NCI-H187 treated with DMSO at 0.1 percent for 48 hours (cell line): ENCODE data around the gene CDV3.

Experiments
- DNase-seq: peaks from one replicate; lab custom pipeline; 2025; lab: John Stamatoyannopoulos, UW

The CDV3 gene

DNA sequence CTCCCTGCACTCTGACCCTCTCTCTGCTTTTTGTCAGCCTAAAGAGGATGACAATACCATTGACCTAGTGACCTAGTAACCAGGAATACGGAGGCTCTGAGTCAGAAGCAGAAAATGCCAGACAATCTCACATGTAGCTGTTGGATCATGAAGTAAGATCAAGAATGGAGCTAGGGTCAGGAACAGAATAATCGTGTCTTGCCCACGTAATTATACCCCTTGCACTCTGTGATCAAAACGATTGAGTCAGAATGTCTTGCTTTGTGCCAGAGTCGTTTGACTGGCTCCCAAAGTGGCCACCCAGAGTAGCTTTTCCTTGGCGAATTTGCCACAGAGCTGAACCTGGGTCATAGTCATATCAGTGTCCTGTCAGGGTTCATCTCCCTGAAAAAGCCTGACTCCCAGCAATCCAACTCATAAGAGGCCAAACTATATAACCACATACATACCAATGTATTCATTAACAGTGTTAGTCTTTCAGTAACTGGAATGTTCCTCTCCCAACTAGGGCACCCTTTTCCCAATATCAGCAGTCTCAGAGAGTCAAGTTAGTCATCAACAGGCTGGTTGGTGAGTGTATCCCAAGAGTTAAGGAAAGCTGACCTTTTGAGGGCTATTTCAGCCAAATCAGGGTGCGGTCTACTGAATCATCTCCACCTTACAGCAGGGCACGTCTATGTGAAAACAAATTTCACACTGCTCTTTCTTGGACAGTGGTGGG lies 5.0 kb upstream of the CDV3 start:
- no peak for DNase-seq

DNA sequence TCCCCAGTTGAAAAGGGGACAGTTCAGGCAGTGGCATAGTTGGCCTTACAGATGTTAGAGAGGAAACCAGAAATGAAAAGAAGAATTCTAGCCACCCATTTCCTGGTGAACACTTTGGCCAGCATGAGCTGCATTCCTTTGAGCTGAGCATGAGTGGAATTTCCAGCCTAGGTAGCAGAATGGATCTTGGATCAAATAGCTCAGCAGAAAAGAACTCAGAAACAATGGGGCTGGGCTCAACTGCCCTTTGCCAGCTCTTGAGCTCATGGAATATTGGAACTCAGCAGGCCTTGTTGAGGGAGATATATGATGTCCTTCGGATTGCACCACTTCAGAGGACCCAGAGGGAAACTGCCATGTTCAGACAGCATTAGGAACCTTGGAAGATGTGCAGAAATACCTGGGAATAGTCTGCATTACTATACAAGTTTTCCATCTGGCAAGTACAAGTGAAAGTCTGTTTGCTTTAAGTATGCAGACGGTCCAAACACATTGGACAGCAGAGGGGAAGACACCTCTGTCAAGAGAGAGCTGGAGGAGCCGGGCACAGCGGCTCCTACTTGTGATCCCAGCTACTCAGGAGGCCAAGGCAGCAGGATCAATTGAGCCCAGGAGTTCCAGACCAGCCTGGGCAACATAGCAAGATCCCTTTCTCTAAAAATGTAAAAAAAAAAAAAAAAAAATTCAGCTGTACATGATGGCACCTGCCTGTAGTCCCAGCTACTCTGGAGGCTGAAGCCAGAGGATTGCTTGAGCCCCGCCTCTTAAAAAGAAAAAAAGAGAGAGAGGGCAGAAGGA lies 3.1 kb upstream of the CDV3 start:
- no peak for DNase-seq

- no peak for DNase-seq
Observed at GRCh38 chr3:133570937-133571320, 2.6 kb upstream of the CDV3 start.

DNA sequence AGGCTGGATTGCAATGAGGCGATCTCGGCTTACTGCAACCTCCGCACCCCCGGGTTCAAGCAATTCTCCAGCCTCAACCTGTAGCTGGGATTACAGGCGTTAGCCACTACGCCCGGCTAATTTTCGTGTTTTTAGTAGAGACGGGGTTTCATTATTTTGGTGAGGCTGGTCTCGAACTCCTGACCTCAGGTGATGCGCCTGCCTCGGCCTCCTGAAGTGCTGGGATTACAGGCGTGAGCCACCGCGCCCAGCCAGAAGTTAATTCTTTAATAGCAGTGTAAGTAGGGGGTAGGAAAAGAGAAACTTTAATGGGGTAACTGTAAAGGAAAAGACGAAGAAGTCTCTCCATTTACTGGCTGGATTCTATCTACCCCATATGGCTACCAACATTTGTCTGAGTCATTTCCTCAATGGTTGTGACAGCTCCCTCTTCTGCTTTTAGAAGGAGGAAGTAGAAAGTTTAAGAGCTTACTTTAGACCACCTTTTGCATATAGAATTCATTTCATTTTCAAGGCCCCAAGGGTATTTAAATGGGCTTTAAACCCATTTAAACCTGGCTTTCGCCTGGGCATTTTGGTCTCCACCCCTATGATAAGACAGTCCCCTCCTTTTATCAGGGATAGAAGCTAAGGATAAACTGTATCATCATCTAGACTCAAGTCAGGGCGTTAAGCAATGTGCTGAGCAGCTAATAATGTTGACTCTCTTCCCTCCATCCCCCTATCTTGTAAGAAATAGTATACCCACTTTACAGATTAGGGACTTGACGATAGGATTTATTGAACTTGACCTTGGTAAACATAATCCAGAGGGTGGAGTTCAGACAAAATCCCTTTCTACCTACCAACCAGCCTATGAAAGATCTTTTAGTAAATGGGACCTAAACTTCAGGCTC lies 1.1 kb upstream of the CDV3 start:
- no peak for DNase-seq

GRCh38 chr3:133573054-133573628 lies 345 bp upstream of the CDV3 start:
- DNase-seq: no peak

GRCh38 chr3:133574260-133574881 lies 885 bp downstream of the CDV3 start:
- DNase-seq: no peak

DNA sequence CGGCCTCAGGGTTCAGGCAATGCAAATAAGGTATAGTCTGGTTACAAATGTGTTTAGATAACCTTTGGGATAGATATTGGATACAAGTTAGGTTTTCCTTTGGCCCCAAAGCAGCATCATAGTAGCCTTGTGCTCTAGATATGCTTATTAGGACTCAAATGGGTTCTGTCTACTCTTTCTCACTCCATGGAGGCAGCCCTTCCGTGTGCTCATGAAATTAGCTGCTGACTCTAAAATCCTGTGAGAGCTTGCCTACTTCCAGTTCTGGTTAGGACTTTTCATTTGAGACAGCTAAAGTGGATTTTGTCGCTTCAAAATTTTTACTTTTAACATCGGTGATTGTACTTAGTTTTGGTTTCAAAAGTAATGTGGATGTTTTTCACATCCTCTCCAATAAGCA lies 1.6 kb downstream of the CDV3 start:
- DNase-seq: no peak

- DNase-seq: no peak
Observed at GRCh38 chr3:133576169-133576568, 2.7 kb downstream of the CDV3 start.

- DNase-seq: no peak
Observed at GRCh38 chr3:133578548-133579191, 5.2 kb downstream of the CDV3 start.

- no peak for DNase-seq
Observed at GRCh38 chr3:133583396-133583795, 9.9 kb downstream of the CDV3 start.

DNA sequence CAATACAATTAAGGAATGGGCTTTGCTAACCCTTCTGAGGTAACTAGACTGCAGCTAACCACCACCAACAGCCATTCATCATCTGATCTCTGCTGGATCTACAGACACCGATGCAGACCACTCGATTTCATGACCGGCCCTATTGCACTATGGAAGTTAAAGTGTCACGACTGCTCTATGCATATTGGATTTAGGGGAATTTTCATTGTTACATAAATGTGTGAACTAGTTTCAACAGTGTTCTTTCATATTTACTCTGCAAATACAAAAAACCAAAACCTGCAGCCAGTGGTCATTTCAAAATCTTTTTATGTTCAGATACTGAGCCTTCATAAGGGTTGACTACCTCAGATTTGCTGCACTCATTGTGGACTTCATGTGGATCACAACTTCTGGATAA lies 14.5 kb downstream of the CDV3 start:
- DNase-seq: no peak

GRCh38 chr3:133588784-133589465 lies 15.4 kb downstream of the CDV3 start:
- no peak for DNase-seq

GRCh38 chr3:133589503-133589902 lies 16.0 kb downstream of the CDV3 start:
- DNase-seq: no peak

DNA sequence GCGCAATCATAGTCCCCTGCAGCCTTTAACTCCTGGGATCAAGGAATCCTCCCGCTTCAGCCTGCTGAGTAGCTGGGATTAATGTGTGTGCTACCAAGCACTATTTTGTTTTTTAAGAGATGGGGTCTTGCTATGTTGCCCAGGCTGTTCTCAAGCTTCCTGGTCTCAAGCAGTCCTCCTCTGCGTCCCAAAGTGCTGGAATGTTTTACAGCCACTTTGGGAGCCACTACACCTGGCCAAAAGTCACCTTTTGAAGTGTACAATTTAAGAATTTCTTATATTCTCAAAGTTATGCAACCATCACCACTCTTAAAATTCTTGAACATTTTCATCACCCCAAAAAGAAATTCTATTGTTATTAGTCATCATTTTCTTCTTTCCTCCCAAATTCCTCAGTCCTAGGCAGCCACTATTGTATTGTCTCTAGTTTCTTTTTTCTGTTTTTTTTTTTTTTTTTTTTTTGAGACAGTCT lies 17.8 kb downstream of the CDV3 start:
- no peak for DNase-seq

- DNase-seq: no peak
Observed at GRCh38 chr3:133592843-133593242, 19.4 kb downstream of the CDV3 start.

- DNase-seq: no peak
Observed at GRCh38 chr3:133593243-133593642, 19.8 kb downstream of the CDV3 start.

- DNase-seq: no peak
Observed at GRCh38 chr3:133595341-133595740, 21.9 kb downstream of the CDV3 start.

DNA sequence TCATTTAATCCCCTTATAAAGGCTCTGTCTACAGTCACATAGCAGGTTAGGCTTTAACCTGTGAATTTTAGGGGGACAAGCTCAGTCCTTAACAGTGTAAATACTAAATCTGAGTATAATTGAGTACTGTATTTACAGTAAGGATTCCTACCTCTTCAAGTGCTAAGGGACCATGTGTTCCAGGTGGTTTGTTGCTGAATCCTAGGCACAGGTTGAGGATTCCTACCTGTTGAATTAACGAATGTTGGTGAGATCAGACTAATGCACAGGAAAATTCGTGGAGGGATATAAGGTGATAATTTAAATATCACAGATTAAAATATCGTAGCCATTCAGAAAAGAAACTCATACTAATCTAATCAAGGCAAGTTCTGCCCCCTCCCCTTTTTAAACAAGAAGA lies 24.9 kb downstream of the CDV3 start:
- no peak for DNase-seq

GRCh38 chr3:133599280-133599679 lies 25.8 kb downstream of the CDV3 start:
- no peak for DNase-seq

DNA sequence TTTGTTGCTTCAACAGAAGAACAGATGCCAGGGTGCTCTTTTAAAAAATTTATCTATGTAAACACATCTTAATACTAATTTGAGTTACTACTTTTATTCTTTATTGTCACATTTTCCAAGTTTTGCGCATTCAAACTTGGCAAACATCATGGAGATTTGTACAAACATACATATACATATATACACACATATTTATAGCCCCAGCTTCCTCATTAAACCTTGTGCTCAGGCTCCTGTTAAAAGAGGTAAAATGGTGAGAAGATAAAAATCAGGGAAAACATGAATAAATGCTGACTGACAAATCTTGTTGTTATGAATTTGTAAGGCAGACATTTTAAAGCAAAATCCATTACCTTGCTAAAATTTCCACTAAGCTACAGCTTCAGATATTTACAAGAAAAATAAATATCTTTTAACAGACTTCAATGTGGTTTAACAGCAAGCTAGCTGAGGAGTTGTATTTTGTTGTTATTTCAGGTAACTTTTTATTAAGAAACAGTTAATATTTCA lies 27.1 kb downstream of the CDV3 start:
- no peak for DNase-seq
